ENCODE data around the gene KRT71. TPM values are rescaled to one million over a fixed set of nuclear protein-coding genes. Genes with fewer than 3 reads are reported as not detected.
A peak's percentile ranks its signal among the peaks of the same experiment; 100 is the strongest.

Gene KRT71
- total and polyA plus RNA-seq, 2 donors, result 0.57 to 3.6 TPM

DNA sequence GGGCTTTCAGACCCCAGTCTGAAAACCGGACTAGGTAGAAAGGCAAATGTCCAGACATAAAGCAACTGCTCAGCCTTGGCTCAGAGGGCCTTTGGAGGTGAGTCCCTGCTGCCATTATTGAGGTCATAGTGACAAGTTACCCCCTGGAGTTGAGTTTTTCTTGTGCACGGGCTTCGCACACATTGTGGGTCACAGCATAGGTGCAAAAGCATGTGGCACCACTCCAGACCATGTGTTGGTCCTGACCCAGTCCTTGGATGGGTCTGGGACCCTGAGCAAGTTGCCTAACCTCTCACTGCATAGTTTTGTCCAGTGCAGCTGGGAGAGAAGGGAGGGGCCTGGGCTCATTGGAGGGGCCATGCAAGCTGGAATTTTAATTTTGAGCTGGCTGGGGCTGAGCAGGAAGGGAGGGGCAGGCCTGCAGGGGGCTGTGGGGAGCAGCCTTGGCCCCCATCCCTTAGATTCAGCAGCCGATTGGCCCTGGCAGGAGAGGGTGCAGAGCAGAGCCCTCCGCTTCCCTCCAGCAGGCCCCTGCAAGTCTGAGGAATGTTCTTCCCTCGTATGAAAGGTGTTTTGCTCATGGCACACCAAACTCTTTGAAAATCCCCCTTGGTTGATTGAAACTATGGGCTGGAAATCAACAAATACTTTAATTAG, 28.6 kb downstream of the KRT71 start:
- peak in 1 of 9 donors; percentile 19 for DNase-seq (ENCODE audit: low read depth in 6 of 9, low spot score in 9 of 9)
- WGBS, result 88% methylated on average over 6 of the region's 6 CpGs
- Histone ChIP-seq H3K4me3 (ENCODE audit: low read length in 2 of 2) (no peak overlapping the region), H3K27ac (ENCODE audit: low read depth in 1 of 2, low read length in 1 of 2) (peak overlapping the region; percentile 62 to 82), H3K9me3 (ENCODE audit: control insufficient read depth in 2 of 2, insufficient read depth in 1 of 2, low read length in 1 of 2) (no peaks in the 10 kb centered on the region), H3K36me3 (ENCODE audit: control insufficient read depth in 2 of 2, insufficient read depth in 2 of 2, low read length in 1 of 2) (no peaks in the 10 kb centered on the region), H3K27me3 (ENCODE audit: control insufficient read depth in 2 of 2, insufficient read depth in 1 of 2, low read length in 1 of 2) (peaks cover 0 to 3% of the 10 kb centered on the region in 2 donors), H3K4me1 (ENCODE audit: control insufficient read depth in 2 of 2, insufficient read depth in 2 of 2, low read length in 2 of 2) (peaks cover 0 to 40% of the 10 kb centered on the region in 2 donors)

DNA sequence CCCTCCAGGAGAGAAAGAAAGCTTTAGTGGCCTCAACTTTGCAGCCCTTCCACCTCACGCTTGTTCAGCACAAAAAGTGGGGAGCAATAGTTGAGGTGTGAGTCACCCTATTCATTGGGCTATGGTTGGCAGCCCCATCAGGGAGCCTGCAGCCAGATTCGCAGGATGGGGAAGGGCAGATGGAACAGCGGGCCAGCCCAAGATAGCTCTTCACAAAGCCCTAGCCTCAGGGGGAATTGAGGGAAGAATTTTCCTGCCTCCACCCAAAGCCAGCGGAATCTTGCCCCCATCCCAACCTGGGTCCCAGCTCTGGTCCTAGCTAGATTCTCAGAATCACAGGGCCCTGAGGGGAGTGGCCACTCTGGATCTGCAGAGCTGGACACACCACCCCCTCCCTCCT, 29.1 kb downstream of the KRT71 start:
- Histone ChIP-seq H3K9me3 (ENCODE audit: control insufficient read depth in 2 of 2, insufficient read depth in 1 of 2, low read length in 1 of 2) (no peaks in the 10 kb centered on the region), H3K27ac (ENCODE audit: low read depth in 1 of 2, low read length in 1 of 2) (peak overlapping the region; percentile 10 to 62), H3K4me3 (ENCODE audit: low read length in 2 of 2) (no peak overlapping the region), H3K36me3 (ENCODE audit: control insufficient read depth in 2 of 2, insufficient read depth in 2 of 2, low read length in 1 of 2) (no peaks in the 10 kb centered on the region), H3K4me1 (ENCODE audit: control insufficient read depth in 2 of 2, insufficient read depth in 2 of 2, low read length in 2 of 2) (peaks cover 0 to 40% of the 10 kb centered on the region in 2 donors), H3K27me3 (ENCODE audit: control insufficient read depth in 2 of 2, insufficient read depth in 1 of 2, low read length in 1 of 2) (peaks cover 0 to 3% of the 10 kb centered on the region in 2 donors)
- no peak for DNase-seq (ENCODE audit: low read depth in 6 of 9, low spot score in 9 of 9)
- WGBS, result 97% methylated on average over 4 of the region's 4 CpGs

DNA sequence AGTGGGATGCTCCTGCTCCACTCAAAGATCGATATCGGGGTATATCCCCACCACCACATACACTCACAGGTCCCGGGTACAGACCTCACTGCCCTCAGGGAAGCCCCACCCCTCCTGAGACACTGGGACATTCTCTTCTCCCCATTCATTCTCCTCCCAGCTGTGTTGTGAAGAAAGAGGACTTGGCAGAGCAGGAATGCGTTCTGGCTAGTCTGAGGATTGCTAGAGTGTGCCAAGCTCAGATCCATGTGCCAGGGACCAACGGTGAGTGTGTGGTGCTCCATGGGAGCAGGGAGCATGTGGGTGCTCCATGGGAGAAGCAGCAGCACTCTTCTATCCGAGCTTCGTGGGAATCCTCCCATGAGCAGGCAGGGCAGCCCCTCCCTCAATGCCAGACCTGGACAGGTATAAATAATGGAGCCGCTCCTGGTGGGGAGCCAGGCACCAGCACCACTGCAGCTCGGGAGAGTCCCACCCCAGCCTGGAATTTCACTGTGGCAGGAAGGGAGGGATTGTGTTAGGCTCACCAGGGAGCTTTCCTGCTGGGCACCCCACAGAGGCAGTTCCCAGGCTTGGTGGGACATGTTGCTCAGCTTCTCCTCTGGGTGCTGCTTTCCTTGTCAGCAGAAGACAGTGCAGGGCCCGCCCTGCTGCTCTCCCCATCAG, 30.5 kb downstream of the KRT71 start:
- no peaks in the 10 kb centered on the region for H3K9me3 ChIP-seq (ENCODE audit: control insufficient read depth in 2 of 2, insufficient read depth in 1 of 2, low read length in 1 of 2)
- H3K27me3 ChIP-seq (ENCODE audit: control insufficient read depth in 2 of 2, insufficient read depth in 1 of 2, low read length in 1 of 2), result peaks cover 0 to 3% of the 10 kb centered on the region in 2 donors
- WGBS, result 87% methylated on average over 10 of the region's 10 CpGs
- peak overlapping the region; percentile 83 to 87 for H3K27ac ChIP-seq (ENCODE audit: low read depth in 1 of 2, low read length in 1 of 2)
- H3K4me3 ChIP-seq (ENCODE audit: low read length in 2 of 2), result no peak overlapping the region
- peaks cover 0 to 2% of the 10 kb centered on the region in 2 donors for H3K36me3 ChIP-seq (ENCODE audit: control insufficient read depth in 2 of 2, insufficient read depth in 2 of 2, low read length in 1 of 2)
- peaks cover 0 to 40% of the 10 kb centered on the region in 2 donors for H3K4me1 ChIP-seq (ENCODE audit: control insufficient read depth in 2 of 2, insufficient read depth in 2 of 2, low read length in 2 of 2)
- no peak for DNase-seq (ENCODE audit: low read depth in 6 of 9, low spot score in 9 of 9)

DNA sequence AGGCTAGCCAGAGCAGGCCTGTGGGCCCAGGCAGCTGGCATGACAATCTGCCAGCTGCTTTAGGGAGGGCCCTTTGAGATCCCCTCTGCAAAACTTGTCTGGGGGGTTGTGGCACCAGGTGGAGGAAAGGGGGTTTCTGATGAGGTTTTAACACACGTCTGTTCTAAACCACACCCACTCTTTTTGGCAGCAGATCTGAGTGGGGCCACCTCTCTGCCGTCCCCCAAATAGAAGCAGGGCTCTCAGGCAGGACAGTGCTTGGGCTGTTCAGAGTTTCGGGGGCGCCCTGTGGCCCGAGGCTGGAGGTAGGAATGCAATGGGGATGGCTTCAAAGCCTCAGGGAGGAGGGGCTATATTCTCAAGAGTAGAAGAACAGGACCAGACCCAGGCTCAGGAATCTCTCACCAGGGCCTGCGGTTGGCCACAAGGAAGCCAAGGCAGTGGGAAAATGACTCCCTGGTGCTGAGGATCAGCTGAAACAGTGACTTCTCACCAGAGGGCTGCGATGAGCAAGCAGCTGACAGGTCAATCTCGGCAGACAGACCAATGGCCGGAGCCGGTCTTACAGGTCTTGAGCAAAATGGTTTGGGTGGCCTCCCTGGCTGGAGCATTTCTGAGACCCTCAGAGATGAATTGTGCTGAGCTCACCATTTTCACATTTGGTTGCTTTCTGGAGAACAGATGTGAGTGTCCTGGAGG, 31.2 kb downstream of the KRT71 start:
- Histone ChIP-seq H3K4me1 (ENCODE audit: control insufficient read depth in 2 of 2, insufficient read depth in 2 of 2, low read length in 2 of 2) (peaks cover 0 to 40% of the 10 kb centered on the region in 2 donors), H3K4me3 (ENCODE audit: low read length in 2 of 2) (no peak overlapping the region)

DNA sequence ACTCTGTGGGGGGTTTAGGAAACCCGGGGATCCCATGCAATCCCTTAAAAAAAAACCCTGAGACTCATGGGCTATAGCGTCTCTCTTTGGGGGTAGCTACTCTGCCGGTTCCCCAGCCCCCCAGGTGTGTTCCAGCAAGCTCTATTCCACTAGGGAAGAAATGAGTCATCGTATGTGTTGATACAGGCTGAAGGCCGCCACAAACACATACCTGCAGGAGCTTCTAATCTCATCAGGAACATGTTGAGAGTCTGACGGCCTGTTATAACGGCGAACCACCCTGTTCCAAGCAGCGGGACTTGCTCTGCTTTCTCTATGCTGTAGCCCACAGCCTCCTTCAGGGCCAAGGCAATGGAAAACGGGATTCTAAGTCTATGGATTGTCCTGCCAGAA, 31.8 kb downstream of the KRT71 start:
- WGBS, result 84% methylated on average over 10 of the region's 10 CpGs
- H3K4me1 ChIP-seq (ENCODE audit: control insufficient read depth in 2 of 2, insufficient read depth in 2 of 2, low read length in 2 of 2), result peaks cover 0 to 36% of the 10 kb centered on the region in 2 donors
- DNase-seq (ENCODE audit: low read depth in 6 of 9, low spot score in 9 of 9), result peak in 1 of 9 donors; percentile 13
- peaks cover 0 to 3% of the 10 kb centered on the region in 2 donors for H3K27me3 ChIP-seq (ENCODE audit: control insufficient read depth in 2 of 2, insufficient read depth in 1 of 2, low read length in 1 of 2)
- H3K36me3 ChIP-seq (ENCODE audit: control insufficient read depth in 2 of 2, insufficient read depth in 2 of 2, low read length in 1 of 2), result peaks cover 0 to 3% of the 10 kb centered on the region in 2 donors
- H3K4me3 ChIP-seq (ENCODE audit: low read length in 2 of 2), result no peak overlapping the region
- H3K27ac ChIP-seq (ENCODE audit: low read depth in 1 of 2, low read length in 1 of 2), result peak overlapping the region; percentile 84 to 87
- H3K9me3 ChIP-seq (ENCODE audit: control insufficient read depth in 2 of 2, insufficient read depth in 1 of 2, low read length in 1 of 2), result no peaks in the 10 kb centered on the region

More for the DNA sequence above, 31.2 kb downstream of the KRT71 start:
- H3K27ac ChIP-seq (ENCODE audit: low read depth in 1 of 2, low read length in 1 of 2), result peak overlapping the region; percentile 83 to 87
- peaks cover 0 to 3% of the 10 kb centered on the region in 2 donors for H3K27me3 ChIP-seq (ENCODE audit: control insufficient read depth in 2 of 2, insufficient read depth in 1 of 2, low read length in 1 of 2)
- DNase-seq (ENCODE audit: low read depth in 6 of 9, low spot score in 9 of 9), result peak in 1 of 9 donors; percentile 19
- 63% methylated on average over 10 of the region's 10 CpGs for WGBS
- H3K36me3 ChIP-seq (ENCODE audit: control insufficient read depth in 2 of 2, insufficient read depth in 2 of 2, low read length in 1 of 2), result peaks cover 0 to 3% of the 10 kb centered on the region in 2 donors
- no peaks in the 10 kb centered on the region for H3K9me3 ChIP-seq (ENCODE audit: control insufficient read depth in 2 of 2, insufficient read depth in 1 of 2, low read length in 1 of 2)

DNA sequence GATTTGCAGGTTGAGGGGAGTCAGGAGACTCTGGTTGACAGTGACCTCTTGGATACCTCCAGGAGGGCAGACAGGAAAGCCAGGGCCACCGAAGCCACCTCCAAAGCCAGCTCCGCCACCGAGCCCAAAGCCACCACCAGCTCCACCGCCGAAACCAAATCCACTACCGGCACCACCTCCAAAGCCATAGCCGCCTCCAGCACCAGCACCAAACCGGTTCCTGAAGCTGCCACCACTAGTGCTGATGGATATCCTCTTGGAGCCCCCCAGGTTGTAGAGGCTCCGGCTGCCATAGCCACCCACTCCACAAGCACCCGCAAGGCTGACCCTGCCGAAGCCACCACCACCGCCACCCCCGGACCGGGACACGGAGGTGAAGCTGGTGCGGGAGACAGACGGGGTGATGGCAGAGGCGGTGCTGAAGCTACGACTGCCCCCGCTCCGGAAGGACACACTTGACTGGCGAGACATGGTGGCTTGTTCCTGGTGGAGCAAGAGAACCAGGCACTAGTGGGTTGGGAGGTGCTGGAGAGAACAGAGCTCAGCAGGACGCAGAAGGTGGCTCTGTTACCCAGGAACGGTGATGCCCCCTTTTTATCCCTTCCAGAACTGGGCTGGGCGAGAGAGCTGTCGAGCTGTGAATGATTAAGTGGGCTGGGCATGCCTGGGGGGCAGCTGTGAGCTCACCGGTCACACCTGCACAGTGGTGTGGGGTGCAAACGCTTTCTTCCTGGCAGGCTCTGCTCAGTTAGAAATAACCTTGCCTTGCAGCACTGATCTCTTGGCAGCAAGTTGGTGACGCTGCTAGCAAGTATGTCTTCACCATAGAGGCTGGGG, 32.9 kb downstream of the KRT71 start, which contains the start of gene KRT5:
KRT5 (minus strand) TSS at position 569 of the 837 bp plus-strand sequence; CDS start at position 471, 98 bp downstream.
- Histone ChIP-seq H3K27ac (ENCODE audit: low read depth in 1 of 2, low read length in 1 of 2) (peak within 1 kb of the TSS; percentile 84 to 87), H3K4me3 (ENCODE audit: low read length in 2 of 2) (peak within 1 kb of the TSS; percentile 23 to 34)

DNA sequence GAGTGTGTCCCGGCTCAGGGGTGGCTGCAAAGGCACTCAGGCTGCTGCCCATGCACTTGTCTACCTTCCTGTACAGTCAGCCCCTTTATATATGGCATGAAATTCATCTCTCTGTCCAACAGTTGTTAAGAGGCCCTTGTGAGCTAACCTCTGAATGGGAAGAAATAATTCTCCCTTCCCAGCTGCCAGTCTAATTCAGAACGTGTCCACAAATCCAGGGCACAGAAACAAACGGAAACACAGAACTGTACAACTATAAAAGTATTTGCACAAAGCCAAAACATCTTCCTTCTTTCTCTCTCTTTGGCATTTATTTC, 33.6 kb downstream of the KRT71 start:
- peaks cover 0 to 5% of the 10 kb centered on the region in 2 donors for H3K36me3 ChIP-seq (ENCODE audit: control insufficient read depth in 2 of 2, insufficient read depth in 2 of 2, low read length in 1 of 2)
- peak overlapping the region; percentile 11 to 34 for H3K4me3 ChIP-seq (ENCODE audit: low read length in 2 of 2)
- H3K27ac ChIP-seq (ENCODE audit: low read depth in 1 of 2, low read length in 1 of 2), result peak overlapping the region in 1 of 2 donors; percentile 60
- no peak for DNase-seq (ENCODE audit: low read depth in 6 of 9, low spot score in 9 of 9)
- WGBS, result 87% methylated on average over 3 of the region's 3 CpGs
- H3K27me3 ChIP-seq (ENCODE audit: control insufficient read depth in 2 of 2, insufficient read depth in 1 of 2, low read length in 1 of 2), result peaks cover 0 to under 1% of the 10 kb centered on the region in 2 donors
- H3K9me3 ChIP-seq (ENCODE audit: control insufficient read depth in 2 of 2, insufficient read depth in 1 of 2, low read length in 1 of 2), result no peaks in the 10 kb centered on the region
- peaks cover 0 to 23% of the 10 kb centered on the region in 2 donors for H3K4me1 ChIP-seq (ENCODE audit: control insufficient read depth in 2 of 2, insufficient read depth in 2 of 2, low read length in 2 of 2)

More for the DNA sequence above, 32.9 kb downstream of the KRT71 start, which contains the start of gene KRT5:
- H3K36me3 ChIP-seq (ENCODE audit: control insufficient read depth in 2 of 2, insufficient read depth in 2 of 2, low read length in 1 of 2), result peaks cover 0 to 5% of the 10 kb centered on the region in 2 donors
- H3K4me1 ChIP-seq (ENCODE audit: control insufficient read depth in 2 of 2, insufficient read depth in 2 of 2, low read length in 2 of 2), result peaks cover 0 to 26% of the 10 kb centered on the region in 2 donors
- peak in 1 of 9 donors; percentile 30 for DNase-seq (ENCODE audit: low read depth in 6 of 9, low spot score in 9 of 9)
- no peaks in the 10 kb centered on the region for H3K9me3 ChIP-seq (ENCODE audit: control insufficient read depth in 2 of 2, insufficient read depth in 1 of 2, low read length in 1 of 2)
- WGBS, result 88% methylated on average over 29 of the region's 29 CpGs
- peaks cover 0 to 3% of the 10 kb centered on the region in 2 donors for H3K27me3 ChIP-seq (ENCODE audit: control insufficient read depth in 2 of 2, insufficient read depth in 1 of 2, low read length in 1 of 2)

DNA sequence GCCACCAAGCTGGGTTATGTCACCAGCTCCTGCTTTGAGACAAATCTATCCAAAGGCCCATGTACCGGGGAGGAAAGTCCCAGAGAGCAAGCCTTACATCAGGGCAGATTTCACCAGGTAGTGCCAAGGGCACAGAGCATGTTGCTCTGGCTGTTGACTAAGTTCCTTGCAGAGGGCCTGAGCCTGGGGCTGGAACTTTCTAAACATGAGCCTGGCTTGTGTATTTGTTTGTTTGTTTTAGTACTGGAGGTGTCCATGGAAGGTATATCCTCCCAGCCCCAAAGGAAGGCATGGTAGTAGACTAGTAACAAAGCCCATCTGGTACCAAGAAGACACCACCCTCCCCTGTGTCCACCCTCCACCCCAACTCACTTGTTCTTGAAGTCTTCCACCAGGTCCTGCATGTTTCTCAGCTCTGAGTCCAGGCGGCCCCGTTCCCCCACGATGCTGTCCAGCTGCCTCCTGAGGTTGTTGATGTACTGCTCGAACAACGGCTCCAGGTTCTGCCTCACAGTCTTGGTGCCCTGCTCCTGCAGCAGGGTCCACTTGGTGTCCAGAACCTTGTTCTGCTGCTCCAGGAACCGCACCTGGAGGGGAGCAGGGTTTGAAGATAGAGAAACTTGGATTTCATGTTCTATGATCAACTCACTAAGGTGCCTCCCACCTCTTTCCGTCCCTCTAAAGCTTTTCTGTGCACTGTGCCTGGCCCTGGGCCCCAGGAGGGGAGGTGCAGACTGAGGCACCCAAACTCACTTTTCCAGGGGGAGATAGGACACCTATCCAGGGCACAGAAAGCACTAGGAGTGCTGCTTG, 34.2 kb downstream of the KRT71 start:
- DNase-seq (ENCODE audit: low read depth in 6 of 9, low spot score in 9 of 9), result no peak
- H3K4me1 ChIP-seq (ENCODE audit: control insufficient read depth in 2 of 2, insufficient read depth in 2 of 2, low read length in 2 of 2), result peaks cover 0 to 19% of the 10 kb centered on the region in 2 donors
- H3K4me3 ChIP-seq (ENCODE audit: low read length in 2 of 2), result peak overlapping the region; percentile 20 to 34
- H3K9me3 ChIP-seq (ENCODE audit: control insufficient read depth in 2 of 2, insufficient read depth in 1 of 2, low read length in 1 of 2), result no peaks in the 10 kb centered on the region
- H3K27ac ChIP-seq (ENCODE audit: low read depth in 1 of 2, low read length in 1 of 2), result peak overlapping the region in 1 of 2 donors; percentile 60
- peaks cover 0 to 5% of the 10 kb centered on the region in 2 donors for H3K36me3 ChIP-seq (ENCODE audit: control insufficient read depth in 2 of 2, insufficient read depth in 2 of 2, low read length in 1 of 2)
- 87% methylated on average over 8 of the region's 8 CpGs for WGBS
- H3K27me3 ChIP-seq (ENCODE audit: control insufficient read depth in 2 of 2, insufficient read depth in 1 of 2, low read length in 1 of 2), result no peaks in the 10 kb centered on the region
